GM19397 (cell line): ENCODE results near the gene SCNN1A.

Experiments
- ATAC-seq: cut with Tn5 transposase; IDR thresholded peaks from one replicate; pipeline ENCODE4 v1.9.1; 2021; ENCODE audit warnings: mild to moderate bottlenecking, moderate library complexity; ENCODE audit not compliant: unreplicated experiment

Gene SCNN1A

GRCh38 chr12:6384499-6385436 is 9.4 kb upstream of the SCNN1A start:
- no peak for ATAC-seq

DNA sequence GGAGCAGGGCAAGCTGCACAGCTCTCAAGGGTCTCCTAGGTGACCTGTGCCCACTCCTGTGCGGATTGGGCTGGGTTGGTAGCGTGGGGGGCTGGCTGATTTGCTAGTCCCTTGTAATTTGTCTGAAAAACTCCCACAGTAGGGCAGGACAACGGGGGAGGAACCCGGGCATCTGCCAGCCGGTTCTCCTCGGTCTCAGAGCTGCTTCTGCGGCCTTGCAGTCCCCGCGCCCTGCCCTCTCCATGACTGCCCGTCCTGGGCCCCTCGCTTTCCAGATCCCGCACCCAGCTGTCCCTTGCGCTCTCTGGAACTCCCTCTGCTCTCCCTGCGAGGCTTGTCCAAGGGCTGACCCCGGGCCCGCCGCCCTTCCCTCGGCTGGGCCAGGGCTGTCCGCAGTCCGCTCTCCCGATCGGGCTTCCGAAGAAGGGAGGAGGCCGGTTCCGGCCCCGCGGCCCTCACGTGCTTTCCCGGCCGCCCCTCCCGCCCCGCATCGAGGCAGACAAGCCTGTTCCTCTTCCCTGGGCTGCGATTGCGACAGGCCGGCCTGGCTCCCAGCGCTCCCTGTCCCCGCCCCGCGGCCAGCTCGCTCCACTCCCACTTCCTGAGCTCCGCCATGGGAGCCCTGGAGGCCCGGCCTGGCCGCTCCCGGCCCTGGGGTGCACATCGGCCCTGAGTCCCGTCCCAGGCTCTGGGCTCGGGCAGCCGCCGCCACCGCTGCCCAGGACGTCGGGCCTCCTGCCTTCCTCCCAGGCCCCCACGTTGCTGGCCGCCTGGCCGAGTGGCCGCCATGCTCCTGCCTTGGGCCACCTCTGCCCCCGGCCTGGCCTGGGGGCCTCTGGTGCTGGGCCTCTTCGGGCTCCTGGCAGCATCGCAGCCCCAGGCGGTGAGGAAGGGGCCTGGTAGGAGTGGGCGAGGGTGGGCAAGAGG is 8.5 kb upstream of the SCNN1A start, which contains the start of gene LTBR:
LTBR (plus strand) TSS at position 591 of the 927 bp plus-strand sequence; CDS start at position 788, 197 bp downstream.
- ATAC-seq = no peak

DNA sequence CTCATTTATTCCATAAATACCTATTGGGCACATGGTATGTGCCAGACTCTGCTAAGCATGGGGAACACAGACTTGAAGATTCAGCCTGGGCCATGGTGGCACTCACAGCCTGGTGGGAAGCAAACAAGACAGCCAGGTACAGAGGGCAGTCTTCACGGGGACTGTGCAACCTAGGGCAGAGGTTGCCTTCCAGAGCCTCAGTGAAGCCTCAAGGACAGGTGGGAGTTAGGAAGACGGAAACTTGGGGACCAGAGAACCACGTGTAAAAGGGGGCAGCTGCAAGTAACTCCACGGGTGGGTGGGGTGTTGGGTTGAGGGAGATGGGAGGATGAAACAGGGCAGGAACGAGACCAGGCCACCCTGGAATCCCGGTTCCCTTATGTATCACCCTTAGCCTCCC is 7.6 kb upstream of the SCNN1A start:
- ATAC-seq = no peak

DNA sequence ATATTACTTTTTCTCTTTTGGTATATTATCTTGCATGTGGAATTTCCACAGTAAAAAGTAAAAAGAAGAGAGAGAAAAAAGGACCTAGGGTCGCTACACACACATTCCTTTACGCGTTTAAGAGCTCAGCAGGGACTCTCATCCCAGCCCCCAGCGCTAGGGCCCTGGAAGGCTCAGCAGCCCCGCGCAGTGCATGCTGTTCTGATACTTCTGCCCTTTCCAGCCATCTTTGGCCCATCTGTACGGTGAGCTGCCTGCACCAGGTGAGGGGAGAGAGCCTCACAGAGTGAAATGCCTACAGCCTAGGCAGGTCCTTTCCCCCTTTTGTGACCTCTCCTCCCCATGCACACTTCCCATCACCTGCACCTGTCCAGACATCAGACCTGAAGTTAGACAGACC is 7.0 kb upstream of the SCNN1A start:
- no peak for ATAC-seq

DNA sequence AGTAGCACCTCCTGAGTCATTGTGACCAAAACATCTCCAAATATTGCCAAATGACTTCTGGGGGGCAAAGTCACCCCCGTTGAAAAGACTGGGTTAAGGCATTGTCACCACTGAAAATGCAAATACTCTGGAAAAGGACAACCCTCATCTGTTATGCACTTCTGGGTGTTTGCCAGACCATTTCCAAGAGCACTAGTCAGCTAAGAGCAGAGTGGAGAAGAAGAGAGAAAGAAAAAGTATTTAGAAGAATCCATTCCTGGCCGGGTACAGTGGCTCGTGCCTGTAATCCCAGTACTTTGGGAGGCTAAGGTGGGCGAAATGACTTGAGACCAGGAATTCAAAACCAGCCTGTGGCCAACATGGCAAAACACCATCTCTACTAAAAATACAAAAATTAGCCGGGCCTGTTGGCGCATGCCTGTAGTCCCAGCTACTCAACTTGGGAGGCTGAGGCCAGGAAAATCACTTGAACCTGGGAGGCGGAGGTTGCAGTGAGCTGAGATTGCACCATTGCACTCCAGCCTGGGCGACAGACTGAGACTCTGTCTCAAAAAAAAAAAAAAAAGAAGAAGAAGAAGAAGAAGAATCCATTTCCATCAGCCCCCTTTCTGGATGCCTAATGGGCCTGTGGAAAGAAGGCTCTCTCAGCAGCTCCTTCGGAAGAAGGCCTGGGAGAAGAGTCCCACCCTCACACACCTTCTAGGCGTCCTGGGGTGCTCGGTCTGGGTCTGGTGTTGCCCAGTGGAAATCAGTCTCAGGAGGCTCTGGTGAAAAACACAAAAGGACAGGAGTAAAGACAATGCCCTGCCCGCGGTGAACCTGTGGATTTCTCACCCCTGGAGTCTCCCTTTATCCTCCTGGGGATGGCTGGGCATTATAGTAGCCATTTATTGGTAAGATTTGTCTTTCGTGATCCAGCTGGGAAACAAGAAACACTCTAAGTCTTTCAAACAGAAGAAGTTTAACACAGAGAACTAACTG is 5.1 kb upstream of the SCNN1A start:
- ATAC-seq = no peak

DNA sequence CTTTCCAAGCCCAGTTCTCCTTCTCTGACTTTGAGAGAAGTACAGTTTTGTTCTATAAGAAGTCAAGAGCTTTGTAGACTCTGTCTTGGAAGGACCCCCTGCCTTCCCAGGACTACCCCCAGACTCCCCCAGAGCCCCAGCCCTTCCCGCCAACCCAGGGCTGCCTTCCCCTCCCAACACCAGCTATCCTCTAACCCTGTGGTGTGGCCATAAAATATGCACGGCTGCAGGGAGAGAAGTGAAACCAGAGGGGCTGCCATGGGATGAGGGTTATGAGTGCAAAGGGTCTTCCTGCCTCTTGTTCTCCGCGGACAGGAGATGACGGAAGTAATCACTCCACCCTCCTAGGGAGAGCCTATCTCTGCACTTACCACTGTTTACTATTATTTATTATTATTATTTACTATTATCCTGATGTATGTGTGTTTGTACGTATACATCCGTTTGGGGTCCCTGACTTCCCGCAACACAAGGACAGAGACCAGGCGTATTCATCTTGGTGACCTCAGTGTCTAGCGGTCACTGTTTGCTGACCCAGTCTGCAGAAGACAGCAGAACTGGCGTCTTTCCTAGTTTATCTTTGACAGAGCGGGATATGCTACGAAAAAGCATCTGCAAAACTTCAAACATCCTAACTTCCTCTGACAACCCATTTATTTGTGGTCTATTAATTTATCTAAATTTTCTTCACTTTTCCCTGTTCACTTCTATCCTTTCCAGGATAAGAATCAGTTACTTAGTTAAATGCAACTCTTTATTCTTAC is 3.5 kb upstream of the SCNN1A start:
- no peak for ATAC-seq

- no peak for ATAC-seq
Observed at GRCh38 chr12:6377667-6377994, 2.3 kb upstream of the SCNN1A start.

DNA sequence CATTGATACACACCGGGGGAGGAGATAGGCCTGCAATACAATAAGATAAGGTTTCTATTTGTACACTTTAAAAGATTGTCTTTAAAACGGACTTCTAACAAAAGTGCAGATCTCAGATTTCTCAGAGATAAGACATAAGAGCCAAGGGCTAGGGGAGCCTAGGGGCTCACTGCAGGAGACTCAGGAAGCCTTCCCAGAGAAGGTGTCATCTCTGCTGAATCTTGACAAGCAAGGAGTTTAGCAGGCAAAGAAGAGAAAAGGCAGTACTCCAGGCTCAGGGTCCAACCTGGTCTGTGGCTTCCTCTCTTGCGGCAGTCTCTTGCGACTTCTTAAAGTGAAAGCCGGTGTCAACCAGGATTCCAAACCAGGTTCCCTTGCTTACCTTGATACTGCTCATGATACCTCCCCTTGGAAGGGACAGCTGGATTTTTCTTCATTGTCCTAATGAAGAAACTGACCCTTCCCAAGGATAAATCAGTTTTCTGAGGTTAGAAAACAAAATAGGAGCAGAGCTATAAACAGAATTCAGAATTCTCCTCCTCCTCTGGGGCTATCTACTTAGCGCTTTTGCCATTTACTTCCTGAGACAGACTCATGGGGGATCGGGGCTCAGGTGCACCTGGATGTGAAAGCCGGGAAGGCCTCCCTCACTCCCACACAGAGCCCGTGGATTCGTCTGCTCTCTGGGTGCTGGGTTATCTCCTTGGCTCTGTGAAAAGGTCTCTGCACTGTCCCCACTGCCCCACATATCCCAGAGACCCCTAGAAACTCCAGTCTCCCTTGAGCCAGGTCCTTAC is 1.7 kb upstream of the SCNN1A start:
- ATAC-seq = no peak

GRCh38 chr12:6376079-6376869 is 911 bp upstream of the SCNN1A start:
- no peak for ATAC-seq

DNA sequence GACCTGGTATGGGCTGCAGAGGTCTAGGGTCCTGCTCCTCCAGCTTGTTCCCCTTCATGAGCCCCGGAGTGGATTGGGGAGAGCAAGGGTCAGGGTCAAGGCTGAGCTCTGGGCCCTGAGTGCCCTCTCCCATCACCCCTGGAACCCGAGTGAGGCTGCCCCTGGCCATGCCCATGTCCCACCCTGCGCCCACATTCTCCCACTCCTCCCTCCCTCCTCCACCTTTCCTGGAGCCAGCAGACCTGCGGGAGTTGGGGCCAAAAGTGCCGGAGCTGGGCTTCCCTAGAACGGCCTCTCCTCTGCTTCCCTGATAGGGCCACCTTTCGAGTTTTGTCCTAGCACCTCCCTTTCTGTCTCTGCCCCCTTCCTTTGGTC is 590 bp downstream of the SCNN1A start:
- ATAC-seq = no peak

GRCh38 chr12:6374028-6374785 is 1.2 kb downstream of the SCNN1A start:
- no peak for ATAC-seq

- no peak for ATAC-seq
Observed at GRCh38 chr12:6373022-6373787, 2.2 kb downstream of the SCNN1A start.

DNA sequence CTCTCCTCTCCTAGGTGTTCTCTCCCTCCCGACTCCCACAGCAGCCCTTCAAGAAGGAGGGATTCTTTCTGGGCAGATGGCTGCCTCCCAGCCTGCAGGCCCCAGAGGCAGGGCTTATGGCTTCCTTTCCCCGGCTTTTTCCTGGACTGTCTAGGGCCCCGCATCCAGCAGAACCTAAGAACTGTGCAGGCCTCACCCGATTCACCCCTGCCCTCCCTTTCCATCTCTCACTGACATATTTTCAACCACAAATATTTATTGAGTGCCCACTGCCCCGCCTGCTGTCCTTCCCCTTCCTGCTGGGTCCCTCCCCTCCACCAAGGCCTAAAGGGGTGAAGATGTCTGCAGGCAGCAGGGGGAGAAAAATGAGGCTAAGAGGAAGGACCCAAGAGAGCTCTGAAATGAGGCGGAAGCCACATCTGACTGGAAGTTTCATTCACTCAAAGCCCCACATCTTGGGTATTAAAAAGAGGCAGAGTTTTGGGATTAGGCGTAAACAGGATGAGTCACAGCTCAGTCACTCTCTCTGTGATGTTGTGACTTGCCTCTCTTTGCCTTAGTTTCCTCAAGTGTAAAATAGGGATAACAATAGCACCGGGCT is 2.9 kb downstream of the SCNN1A start:
- ATAC-seq = no peak

GRCh38 chr12:6370994-6371754 is 4.2 kb downstream of the SCNN1A start:
- no peak for ATAC-seq

DNA sequence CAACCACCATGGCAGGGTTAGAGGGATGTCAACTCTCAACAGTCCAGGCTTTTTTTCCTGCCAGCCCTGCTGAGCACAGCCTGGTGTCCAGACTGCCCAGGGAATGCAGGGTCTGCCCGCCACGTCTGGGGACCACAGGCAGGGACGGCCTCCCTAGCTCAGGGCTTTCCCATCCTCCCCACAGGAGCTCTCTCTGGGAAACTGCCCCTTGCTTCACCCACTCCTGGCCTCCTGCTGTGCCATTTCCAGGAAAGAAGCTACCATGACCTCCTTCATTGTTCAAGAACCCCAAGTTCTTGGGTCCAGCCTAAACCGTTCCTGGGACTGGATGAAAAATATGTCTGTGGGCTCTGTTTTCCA is 4.8 kb downstream of the SCNN1A start:
- no peak for ATAC-seq
